ELR (cell line): ENCODE data around the gene COL13A1.
A peak's percentile ranks its signal among the peaks of the same experiment; 100 is the strongest.

Experiments used
- DNase-seq: peaks from one replicate; pipeline ENCODE4 v3.0.0-alpha.2; 2015; ENCODE audit warnings: low read depth

The COL13A1 gene

GRCh38 chr10:69888882-69889584 lies 87.3 kb downstream of the COL13A1 start:
- no peak for DNase-seq

GRCh38 chr10:69890065-69890847 lies 88.5 kb downstream of the COL13A1 start:
- DNase-seq, result no peak

GRCh38 chr10:69891057-69891617 lies 89.4 kb downstream of the COL13A1 start:
- DNase-seq, result no peak

GRCh38 chr10:69892406-69892805 lies 90.7 kb downstream of the COL13A1 start:
- no peak for DNase-seq

- peak; percentile 25 for DNase-seq
Observed at GRCh38 chr10:69892816-69893215, 91.1 kb downstream of the COL13A1 start.

GRCh38 chr10:69893271-69893900 lies 91.7 kb downstream of the COL13A1 start:
- DNase-seq, result no peak

GRCh38 chr10:69894156-69894555 lies 92.5 kb downstream of the COL13A1 start:
- no peak for DNase-seq

GRCh38 chr10:69895759-69896158 lies 94.1 kb downstream of the COL13A1 start:
- DNase-seq, result peak; percentile 30

- no peak for DNase-seq
Observed at GRCh38 chr10:69896606-69897231, 95.0 kb downstream of the COL13A1 start.

- no peak for DNase-seq
Observed at GRCh38 chr10:69897432-69897831, 95.7 kb downstream of the COL13A1 start.

- DNase-seq, result no peak
Observed at GRCh38 chr10:69897999-69898398, 96.3 kb downstream of the COL13A1 start.

GRCh38 chr10:69898524-69898923 lies 96.8 kb downstream of the COL13A1 start:
- no peak for DNase-seq

- no peak for DNase-seq
Observed at GRCh38 chr10:69898941-69899340, 97.2 kb downstream of the COL13A1 start.

GRCh38 chr10:69899727-69900595 lies 98.3 kb downstream of the COL13A1 start:
- no peak for DNase-seq

- no peak for DNase-seq
Observed at GRCh38 chr10:69901022-69901421, 99.3 kb downstream of the COL13A1 start.

GRCh38 chr10:69901628-69902505 lies 100.2 kb downstream of the COL13A1 start:
- peak; percentile 66 for DNase-seq

GRCh38 chr10:69902835-69903535 lies 101.3 kb downstream of the COL13A1 start:
- no peak for DNase-seq

GRCh38 chr10:69904533-69904932 lies 102.8 kb downstream of the COL13A1 start:
- DNase-seq, result no peak

GRCh38 chr10:69906425-69906824 lies 104.7 kb downstream of the COL13A1 start:
- DNase-seq, result peak; percentile 22

- DNase-seq, result no peak
Observed at GRCh38 chr10:69907517-69907916, 105.8 kb downstream of the COL13A1 start.
